SU-DHL-6 (cell line): ENCODE data around the gene STRA8.

Experiments used
- H2AFZ ChIP-seq: fragments of 200-600 bp; sonication (generic); 2 replicates; pipeline ENCODE4 v1.6.1; 2014; ENCODE audit warnings: low read depth, mild to moderate bottlenecking, moderate library complexity, mixed read lengths, antibody characterized with exemption, low read length; ENCODE audit not compliant: severe bottlenecking
- H3F3A ChIP-seq: fragments of 200-600 bp; shearing (Covaris generic); 2 replicates; pipeline ENCODE4 v1.6.0; 2016; ENCODE audit warnings: antibody characterized with exemption, mild to moderate bottlenecking; ENCODE audit not compliant: insufficient read depth
- H3K27ac ChIP-seq: fragments of 200-600 bp; sonication (generic); 2 replicates; pipeline ENCODE4 v1.5.1; 2016; ENCODE audit warnings: low read depth, mild to moderate bottlenecking, low read length, moderate library complexity, mixed read lengths
- H3K27me3 ChIP-seq: fragments of 200-600 bp; sonication (generic), shearing (Covaris generic); 2 replicates; pipeline ENCODE4 v1.6.0; 2014; ENCODE audit warnings: mild to moderate bottlenecking, low read length
- H3K36me3 ChIP-seq: fragments of 200-600 bp; sonication (generic); 2 replicates; pipeline ENCODE4 v1.6.1; 2014; ENCODE audit warnings: mild to moderate bottlenecking, low read length, mixed read lengths
- H3K4me2 ChIP-seq: fragments of 300-600, 200-600 bp; shearing (Covaris generic), sonication (generic); 2 replicates; pipeline ENCODE4 v1.6.0; 2014; ENCODE audit warnings: low read length, low read depth, mild to moderate bottlenecking; ENCODE audit not compliant: poor library complexity, severe bottlenecking
- H3K4me3 ChIP-seq: fragments of 200-600 bp; sonication (generic); 2 replicates; pipeline ENCODE4 v1.5.1; 2014; ENCODE audit warnings: antibody characterized with exemption, low read length, mild to moderate bottlenecking, mixed read lengths; ENCODE audit not compliant: insufficient read depth, poor library complexity, severe bottlenecking
- H3K79me2 ChIP-seq: fragments of 200-600 bp; sonication (generic); 2 replicates; pipeline ENCODE4 v1.6.1; 2014; ENCODE audit warnings: mild to moderate bottlenecking, low read length, moderate library complexity; ENCODE audit not compliant: insufficient read depth
- H3K9ac ChIP-seq: fragments of 200-600 bp; sonication (generic); 2 replicates; pipeline ENCODE4 v1.7.0; 2014; ENCODE audit warnings: mild to moderate bottlenecking, low read length
- H3K9me2 ChIP-seq: fragments of 200-600 bp; sonication (generic); replicated peaks from 2 replicates; pipeline ENCODE4 v1.6.1; 2014; ENCODE audit warnings: low read length; ENCODE audit not compliant: insufficient read depth
- H3K9me3 ChIP-seq: fragments of 200-600 bp; sonication (generic); 2 replicates; pipeline ENCODE4 v1.6.1; 2014; ENCODE audit warnings: low read length, mixed read lengths; ENCODE audit not compliant: insufficient read depth
- H4K20me1 ChIP-seq: fragments of 200-600 bp; sonication (generic); 2 replicates; pipeline ENCODE4 v1.6.1; 2014; ENCODE audit warnings: low read depth, mild to moderate bottlenecking, antibody characterized with exemption, low read length, moderate library complexity, mixed read lengths
- EZH2phosphoT487 ChIP-seq: fragments of 200-600 bp; sonication (generic), shearing (Covaris generic); conservative IDR thresholded peaks from 2 replicates; pipeline ENCODE4 v1.6.1; 2018; ENCODE audit warnings: mild to moderate bottlenecking, antibody characterized with exemption, low read length, moderate library complexity, mixed read lengths
- TF ChIP-seq, protein P1 (sequence below): fragments of 200-600 bp; sonication (generic); IDR thresholded peaks from one replicate; pipeline ENCODE4 v1.5.1; 2017; ENCODE audit warnings: antibody characterized with exemption, mild to moderate bottlenecking, low read length, moderate library complexity; ENCODE audit not compliant: insufficient read depth, poor library complexity, severe bottlenecking

Gene STRA8

DNA sequence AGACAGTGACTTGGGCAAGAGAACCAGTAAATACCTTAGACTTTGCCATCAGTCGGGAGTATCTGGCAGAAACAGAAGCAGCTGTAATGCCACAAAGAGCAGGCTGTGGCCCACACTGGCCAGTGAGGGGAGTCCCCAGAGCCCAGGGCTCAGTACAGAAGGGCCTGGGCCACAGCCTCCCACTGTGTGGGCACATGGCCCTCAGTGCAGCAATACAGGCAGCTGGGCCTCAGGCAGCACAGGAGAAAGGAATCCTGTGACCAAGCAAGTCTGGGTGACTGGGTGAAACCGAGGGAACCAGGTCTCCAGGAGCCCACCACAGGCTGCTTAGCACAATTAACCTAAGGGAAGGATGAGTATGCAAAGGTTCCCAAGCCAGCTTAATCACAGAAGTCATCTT, 36.3 kb upstream of the STRA8 start:
- Histone ChIP-seq H3K4me2 (no peak overlapping the region), H3K79me2 (no peaks in the 10 kb centered on the region), H3K36me3 (no peaks in the 10 kb centered on the region), H3K9me3 (no peaks in the 10 kb centered on the region), H3K4me3 (no peak overlapping the region), H3F3A (no peaks in the 10 kb centered on the region), H3K9ac (no peak overlapping the region), H3K9me2 (no peaks in the 10 kb centered on the region), H4K20me1 (no peaks in the 10 kb centered on the region), H3K27ac (no peak overlapping the region), H3K27me3 (no peaks in the 10 kb centered on the region), H2AFZ (no peak overlapping the region)
- no peak for TF ChIP-seq EZH2phosphoT487
- TF ChIP-seq, protein P1, sequence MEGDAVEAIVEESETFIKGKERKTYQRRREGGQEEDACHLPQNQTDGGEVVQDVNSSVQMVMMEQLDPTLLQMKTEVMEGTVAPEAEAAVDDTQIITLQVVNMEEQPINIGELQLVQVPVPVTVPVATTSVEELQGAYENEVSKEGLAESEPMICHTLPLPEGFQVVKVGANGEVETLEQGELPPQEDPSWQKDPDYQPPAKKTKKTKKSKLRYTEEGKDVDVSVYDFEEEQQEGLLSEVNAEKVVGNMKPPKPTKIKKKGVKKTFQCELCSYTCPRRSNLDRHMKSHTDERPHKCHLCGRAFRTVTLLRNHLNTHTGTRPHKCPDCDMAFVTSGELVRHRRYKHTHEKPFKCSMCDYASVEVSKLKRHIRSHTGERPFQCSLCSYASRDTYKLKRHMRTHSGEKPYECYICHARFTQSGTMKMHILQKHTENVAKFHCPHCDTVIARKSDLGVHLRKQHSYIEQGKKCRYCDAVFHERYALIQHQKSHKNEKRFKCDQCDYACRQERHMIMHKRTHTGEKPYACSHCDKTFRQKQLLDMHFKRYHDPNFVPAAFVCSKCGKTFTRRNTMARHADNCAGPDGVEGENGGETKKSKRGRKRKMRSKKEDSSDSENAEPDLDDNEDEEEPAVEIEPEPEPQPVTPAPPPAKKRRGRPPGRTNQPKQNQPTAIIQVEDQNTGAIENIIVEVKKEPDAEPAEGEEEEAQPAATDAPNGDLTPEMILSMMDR = no peak

DNA sequence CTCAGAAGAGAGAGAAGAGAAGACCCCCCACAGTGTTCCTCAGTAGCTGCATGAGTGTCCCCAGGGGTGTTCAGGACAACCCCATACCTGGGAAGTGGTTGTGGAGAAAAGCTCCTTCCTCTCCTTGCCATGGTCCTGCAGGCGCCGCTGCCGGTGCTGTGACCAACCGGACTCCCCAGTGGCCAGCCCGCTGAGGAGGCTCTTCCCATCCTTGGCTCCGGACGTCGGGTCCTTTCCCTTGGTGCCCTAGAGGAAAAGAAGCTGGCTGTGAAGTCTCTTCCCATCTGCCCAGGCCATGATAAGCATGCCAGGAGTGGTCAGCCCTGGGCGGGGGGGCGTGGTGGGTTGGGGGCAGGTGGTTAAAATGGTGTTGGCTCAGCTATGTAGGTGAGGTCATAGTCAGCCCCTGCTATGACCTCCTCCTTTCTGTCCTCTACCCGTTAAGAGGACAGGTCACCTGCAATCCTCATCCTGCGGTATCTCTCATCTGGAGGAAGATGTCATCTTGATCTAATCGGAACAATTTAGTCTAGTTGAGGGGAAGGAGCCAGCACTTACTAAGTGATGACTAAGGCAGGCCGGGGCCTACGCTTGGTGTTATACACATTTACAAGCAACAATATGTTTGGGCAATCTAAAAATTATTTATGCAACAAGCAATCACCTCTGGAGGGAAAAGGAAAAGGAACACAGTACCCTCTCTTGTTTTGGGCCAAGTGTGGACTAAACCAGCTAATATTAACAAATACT, 35.6 kb upstream of the STRA8 start:
- Histone ChIP-seq H3K9ac (no peak overlapping the region), H4K20me1 (no peaks in the 10 kb centered on the region), H3K36me3 (no peaks in the 10 kb centered on the region)

DNA sequence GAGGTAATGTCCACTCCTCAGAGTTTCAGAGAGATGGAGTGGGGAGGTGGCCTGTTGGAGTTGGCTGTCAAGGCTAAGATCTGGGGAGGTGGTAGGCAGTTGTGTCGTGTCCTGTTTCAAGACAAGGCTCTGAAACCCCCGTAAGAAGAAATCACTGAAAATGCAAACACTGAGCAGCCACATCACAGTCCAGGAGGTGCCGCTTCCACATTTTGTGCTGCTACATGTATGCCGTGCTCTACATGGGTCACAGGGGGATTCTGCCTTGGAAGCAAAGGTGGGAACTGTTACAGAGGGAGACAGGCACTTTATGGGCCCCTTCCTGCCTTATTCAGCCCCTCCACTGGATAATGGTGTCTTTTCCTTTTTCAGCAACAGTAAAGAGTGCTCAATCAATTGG, 34.2 kb upstream of the STRA8 start:
- Histone ChIP-seq H3K9me3 (no peaks in the 10 kb centered on the region), H2AFZ (no peak overlapping the region), H3K4me2 (no peak overlapping the region), H4K20me1 (no peaks in the 10 kb centered on the region), H3F3A (no peaks in the 10 kb centered on the region), H3K4me3 (no peak overlapping the region), H3K27ac (no peak overlapping the region), H3K79me2 (no peaks in the 10 kb centered on the region), H3K9ac (no peak overlapping the region), H3K27me3 (no peaks in the 10 kb centered on the region), H3K36me3 (no peaks in the 10 kb centered on the region), H3K9me2 (no peaks in the 10 kb centered on the region)
- TF ChIP-seq, protein P1 = no peak
- no peak for TF ChIP-seq EZH2phosphoT487

More for the DNA sequence above, 35.6 kb upstream of the STRA8 start:
- no peaks in the 10 kb centered on the region for H3K9me2 ChIP-seq
- no peaks in the 10 kb centered on the region for H3K27me3 ChIP-seq
- no peak overlapping the region for H3K27ac ChIP-seq
- H3K4me2 ChIP-seq = no peak overlapping the region
- H3K4me3 ChIP-seq = no peak overlapping the region
- no peaks in the 10 kb centered on the region for H3K9me3 ChIP-seq
- H3F3A ChIP-seq = no peaks in the 10 kb centered on the region
- TF ChIP-seq EZH2phosphoT487 = no peak
- TF ChIP-seq, protein P1 = no peak
- H3K79me2 ChIP-seq = no peaks in the 10 kb centered on the region
- no peak overlapping the region for H2AFZ ChIP-seq
